ENCODE measurements around the gene ROBO1.

ROBO1 gene

DNA sequence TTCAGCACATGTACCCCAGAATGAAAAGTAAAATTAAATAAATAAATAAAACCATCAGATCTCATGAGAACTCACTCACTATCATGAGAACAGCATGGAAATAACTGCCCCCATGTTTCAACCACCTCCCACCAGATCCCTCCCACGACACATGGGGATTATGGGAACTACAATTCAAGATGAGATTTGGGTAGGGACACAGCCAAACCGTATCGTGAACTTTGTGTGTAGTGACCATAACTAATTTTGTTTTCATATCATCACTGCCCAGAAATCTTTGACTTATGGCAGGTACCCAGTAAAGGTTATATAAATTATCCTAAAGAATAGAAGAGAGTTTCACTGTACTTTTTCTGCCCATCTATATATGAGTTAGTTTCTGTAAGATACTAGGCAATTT, 766.5 kb downstream of the ROBO1 start:
- Mint-ChIP-seq H3K9me3 (peaks cover 11% of the 10 kb centered on the region), H3K36me3 (no peaks in the 10 kb centered on the region), H3K27ac (no peak overlapping the region), H3K4me1 (no peaks in the 10 kb centered on the region), H3K27me3 (no peaks in the 10 kb centered on the region), H3K4me3 (no peak overlapping the region)

DNA sequence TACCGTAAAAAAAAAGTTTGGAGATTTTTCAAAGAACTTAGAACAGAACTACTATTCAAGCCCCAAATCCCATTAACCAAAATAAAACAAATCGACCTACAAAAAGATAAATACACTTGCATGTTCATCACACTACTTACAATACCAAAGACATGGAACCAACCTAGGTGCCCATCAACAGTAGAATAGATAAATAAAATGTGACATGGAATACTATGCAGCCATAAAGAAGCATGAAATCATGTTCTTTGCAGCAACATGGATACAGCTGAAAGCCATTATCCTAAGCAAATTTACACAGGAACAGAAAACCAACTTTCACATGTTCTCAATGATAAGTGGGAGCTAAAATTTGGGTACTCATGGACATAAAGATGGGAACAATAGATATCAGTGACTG, 768.7 kb downstream of the ROBO1 start:
- Mint-ChIP-seq H3K27me3 (no peaks in the 10 kb centered on the region), H3K9me3 (peaks cover 12% of the 10 kb centered on the region), H3K27ac (no peak overlapping the region), H3K36me3 (no peaks in the 10 kb centered on the region), H3K4me1 (no peaks in the 10 kb centered on the region), H3K4me3 (no peak overlapping the region)

GRCh38 chr3:78995087-78995486, 772.7 kb downstream of the ROBO1 start:
- H3K27me3 Mint-ChIP-seq = no peaks in the 10 kb centered on the region
- no peaks in the 10 kb centered on the region for H3K36me3 Mint-ChIP-seq
- H3K9me3 Mint-ChIP-seq = peaks cover 12% of the 10 kb centered on the region
- no peak overlapping the region for H3K4me3 Mint-ChIP-seq
- no peak overlapping the region for H3K27ac Mint-ChIP-seq
- H3K4me1 Mint-ChIP-seq = no peaks in the 10 kb centered on the region

DNA sequence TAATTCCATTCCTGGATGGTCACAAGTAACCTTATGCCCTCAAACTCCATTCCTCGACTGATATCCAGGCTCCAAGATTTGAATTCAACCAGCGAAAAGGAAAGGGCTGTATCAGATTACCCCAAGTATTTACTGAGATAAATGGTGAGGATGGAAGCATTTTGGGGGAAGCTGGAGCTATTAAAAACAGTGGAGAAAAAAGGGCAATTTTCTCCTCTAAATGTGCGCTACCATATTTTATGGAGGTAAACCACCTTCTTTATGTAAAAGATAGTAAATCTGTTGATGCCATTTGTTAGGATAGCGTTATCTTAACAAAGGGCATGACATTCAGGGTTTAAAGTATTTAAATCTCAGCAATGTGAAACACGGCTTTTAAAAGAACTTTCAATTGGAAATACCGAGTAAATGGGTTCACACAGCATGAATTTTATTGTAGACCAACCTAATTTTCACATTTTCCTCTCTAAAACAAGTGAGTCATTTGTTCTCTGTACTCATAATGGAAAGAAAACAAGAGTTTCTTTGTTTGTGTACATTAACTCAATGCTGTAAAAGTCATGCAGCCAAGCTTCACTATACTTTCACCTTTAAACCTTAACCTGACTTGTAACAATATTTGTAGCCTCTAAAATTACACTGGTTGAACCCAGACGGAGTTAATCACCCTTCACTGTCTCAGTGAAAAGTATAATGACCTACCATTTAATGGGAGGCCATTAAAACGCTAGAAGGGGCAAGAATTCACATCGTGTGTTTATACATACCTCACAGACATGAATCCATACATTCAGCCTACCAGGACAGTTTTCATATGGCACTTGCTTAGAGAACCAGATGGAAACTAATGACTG, 773.4 kb downstream of the ROBO1 start:
- Mint-ChIP-seq H3K27ac (no peak overlapping the region), H3K4me3 (no peak overlapping the region), H3K9me3 (peaks cover 12% of the 10 kb centered on the region), H3K36me3 (no peaks in the 10 kb centered on the region), H3K4me1 (no peaks in the 10 kb centered on the region), H3K27me3 (no peaks in the 10 kb centered on the region)

- Mint-ChIP-seq H3K36me3 (no peaks in the 10 kb centered on the region), H3K4me1 (no peaks in the 10 kb centered on the region), H3K27ac (no peak overlapping the region), H3K9me3 (peaks cover 8% of the 10 kb centered on the region), H3K4me3 (no peak overlapping the region), H3K27me3 (no peaks in the 10 kb centered on the region)
These were observed 774.4 kb downstream of the ROBO1 start for GRCh38 chr3:78993375-78993774.

GRCh38 chr3:78992830-78993229, 775.0 kb downstream of the ROBO1 start:
- Mint-ChIP-seq H3K27me3 (no peaks in the 10 kb centered on the region), H3K36me3 (no peaks in the 10 kb centered on the region), H3K27ac (no peak overlapping the region), H3K4me1 (no peaks in the 10 kb centered on the region), H3K4me3 (no peak overlapping the region), H3K9me3 (peaks cover 8% of the 10 kb centered on the region)

DNA sequence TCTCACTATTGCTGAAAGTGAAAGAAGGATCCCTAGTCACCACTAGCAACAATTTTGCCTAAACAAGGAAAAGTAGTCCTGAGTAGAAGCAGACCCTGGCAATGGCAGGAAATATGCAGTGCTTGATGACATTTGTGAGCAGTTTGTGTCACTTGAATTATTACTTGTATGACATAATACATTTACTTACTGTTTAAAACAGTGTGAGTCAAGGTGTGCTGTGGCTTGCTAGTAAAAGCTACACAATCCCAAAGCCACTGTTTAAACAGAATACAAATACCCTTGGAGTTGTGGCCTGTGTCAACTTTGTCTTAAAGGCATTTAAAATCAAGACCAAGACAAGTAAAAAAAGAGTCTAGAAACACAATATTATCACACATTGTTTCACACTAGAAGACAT, 775.4 kb downstream of the ROBO1 start:
- H3K9me3 Mint-ChIP-seq = peaks cover 8% of the 10 kb centered on the region
- H3K27ac Mint-ChIP-seq = no peak overlapping the region
- H3K4me1 Mint-ChIP-seq = no peaks in the 10 kb centered on the region
- no peaks in the 10 kb centered on the region for H3K27me3 Mint-ChIP-seq
- H3K4me3 Mint-ChIP-seq = no peak overlapping the region
- no peaks in the 10 kb centered on the region for H3K36me3 Mint-ChIP-seq

GRCh38 chr3:78991656-78992055, 776.1 kb downstream of the ROBO1 start:
- Mint-ChIP-seq H3K4me3 (no peak overlapping the region), H3K4me1 (no peaks in the 10 kb centered on the region), H3K27ac (no peak overlapping the region), H3K9me3 (peaks cover 6% of the 10 kb centered on the region), H3K36me3 (no peaks in the 10 kb centered on the region), H3K27me3 (no peaks in the 10 kb centered on the region)

DNA sequence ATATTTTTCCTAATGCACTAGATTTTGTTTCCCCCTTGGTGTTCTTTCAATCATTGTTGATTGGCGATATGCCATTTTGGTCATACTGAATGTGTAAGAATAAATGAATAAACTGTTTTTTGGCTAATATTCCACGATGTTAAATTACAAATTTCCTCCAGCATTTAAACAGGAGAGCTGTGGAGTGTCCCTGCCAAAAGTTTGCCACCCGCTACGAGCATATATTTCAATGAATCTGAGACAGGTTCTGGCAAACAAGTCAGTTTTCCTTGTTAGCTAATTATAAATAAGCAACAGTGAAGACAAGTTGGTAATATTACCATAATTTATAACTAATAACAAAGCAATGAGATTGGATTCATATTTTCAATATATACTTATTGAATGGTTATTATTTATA, 777.6 kb downstream of the ROBO1 start:
- no peak overlapping the region for H3K4me3 Mint-ChIP-seq
- H3K4me1 Mint-ChIP-seq = no peaks in the 10 kb centered on the region
- H3K9me3 Mint-ChIP-seq = no peaks in the 10 kb centered on the region
- H3K36me3 Mint-ChIP-seq = no peaks in the 10 kb centered on the region
- H3K27ac Mint-ChIP-seq = no peak overlapping the region
- no peaks in the 10 kb centered on the region for H3K27me3 Mint-ChIP-seq

DNA sequence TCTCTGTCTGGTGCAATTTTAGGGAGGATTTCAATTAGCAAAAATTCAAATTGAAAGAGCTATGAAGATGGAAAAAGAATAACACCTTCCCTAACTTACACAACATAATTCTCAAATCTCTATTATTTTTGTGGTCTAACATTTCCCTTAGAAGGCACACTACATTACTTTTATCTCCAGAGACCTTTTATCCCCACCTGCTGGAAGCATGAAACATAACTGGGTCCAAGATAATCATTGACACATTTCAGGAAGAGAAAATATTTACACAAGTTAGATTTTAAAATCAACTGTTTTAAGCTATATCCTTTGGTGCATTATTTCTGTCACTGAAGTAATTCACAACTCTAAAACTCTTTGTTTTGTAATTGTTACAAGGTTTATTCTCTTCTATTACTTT, 779.5 kb downstream of the ROBO1 start:
- no peak overlapping the region for H3K27ac Mint-ChIP-seq
- H3K27me3 Mint-ChIP-seq = no peaks in the 10 kb centered on the region
- H3K4me3 Mint-ChIP-seq = no peak overlapping the region
- H3K36me3 Mint-ChIP-seq = no peaks in the 10 kb centered on the region
- peaks cover 9% of the 10 kb centered on the region for H3K9me3 Mint-ChIP-seq
- no peaks in the 10 kb centered on the region for H3K4me1 Mint-ChIP-seq

DNA sequence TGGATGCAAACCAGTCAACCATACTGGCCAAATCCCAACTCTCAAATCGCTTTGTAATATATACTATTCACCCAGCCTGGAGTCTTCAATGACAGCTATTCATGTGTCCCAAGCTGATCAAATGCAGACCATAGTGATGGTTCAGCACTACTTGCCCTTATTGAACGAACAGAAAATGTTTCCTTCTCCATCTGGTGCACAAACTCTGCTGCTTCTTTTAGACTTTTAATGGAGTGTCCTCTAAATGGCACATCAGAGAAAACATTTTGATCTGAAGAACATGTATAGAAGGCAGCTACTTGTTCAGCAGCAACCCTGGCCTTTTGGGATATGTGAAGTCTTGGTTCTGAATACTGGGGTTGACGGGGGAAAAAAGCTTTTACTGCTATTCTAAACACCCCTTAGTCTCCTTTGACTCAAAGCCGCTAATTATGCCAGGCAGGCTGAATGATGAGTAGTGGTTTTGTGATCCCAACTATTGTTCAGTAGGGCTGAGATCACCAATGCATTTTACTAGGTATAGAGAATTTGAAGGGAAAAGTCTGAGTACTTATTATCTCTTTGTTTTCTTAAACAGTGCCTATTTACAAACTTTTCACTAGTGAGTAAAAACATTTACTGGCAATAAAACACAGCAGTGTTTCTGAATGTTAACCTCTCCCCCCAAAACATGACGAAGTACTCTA, 781.2 kb downstream of the ROBO1 start:
- peaks cover 11% of the 10 kb centered on the region for H3K9me3 Mint-ChIP-seq
- no peaks in the 10 kb centered on the region for H3K36me3 Mint-ChIP-seq
- no peak overlapping the region for H3K4me3 Mint-ChIP-seq
- no peaks in the 10 kb centered on the region for H3K27me3 Mint-ChIP-seq
- H3K4me1 Mint-ChIP-seq = no peaks in the 10 kb centered on the region
- no peak overlapping the region for H3K27ac Mint-ChIP-seq

DNA sequence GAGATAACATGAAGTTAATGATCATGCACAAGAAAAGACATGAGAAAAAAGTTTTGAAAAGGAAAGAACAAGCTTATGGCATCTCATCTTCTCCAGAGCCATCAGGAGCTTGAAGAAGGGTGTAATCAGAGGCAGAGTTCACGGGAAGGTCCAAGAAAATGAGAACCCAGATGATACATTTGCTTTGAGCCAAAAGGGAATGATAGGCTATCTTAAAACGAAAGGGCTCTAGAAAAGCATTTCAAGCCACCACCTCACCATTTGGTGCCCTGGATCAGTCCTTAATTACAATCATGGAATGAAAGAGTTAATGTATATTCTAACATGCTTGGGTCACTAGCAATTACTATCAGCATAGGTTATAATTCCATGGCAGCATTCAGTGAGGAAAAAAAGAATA, 781.8 kb downstream of the ROBO1 start:
- H3K27me3 Mint-ChIP-seq = no peaks in the 10 kb centered on the region
- no peak overlapping the region for H3K27ac Mint-ChIP-seq
- no peaks in the 10 kb centered on the region for H3K4me1 Mint-ChIP-seq
- peaks cover 11% of the 10 kb centered on the region for H3K9me3 Mint-ChIP-seq
- H3K4me3 Mint-ChIP-seq = no peak overlapping the region
- no peaks in the 10 kb centered on the region for H3K36me3 Mint-ChIP-seq

- peaks cover 7% of the 10 kb centered on the region for H3K9me3 Mint-ChIP-seq
- no peak overlapping the region for H3K27ac Mint-ChIP-seq
- no peaks in the 10 kb centered on the region for H3K4me1 Mint-ChIP-seq
- H3K27me3 Mint-ChIP-seq = no peaks in the 10 kb centered on the region
- H3K4me3 Mint-ChIP-seq = no peak overlapping the region
- no peaks in the 10 kb centered on the region for H3K36me3 Mint-ChIP-seq
These were observed 788.8 kb downstream of the ROBO1 start for GRCh38 chr3:78979028-78979427.

DNA sequence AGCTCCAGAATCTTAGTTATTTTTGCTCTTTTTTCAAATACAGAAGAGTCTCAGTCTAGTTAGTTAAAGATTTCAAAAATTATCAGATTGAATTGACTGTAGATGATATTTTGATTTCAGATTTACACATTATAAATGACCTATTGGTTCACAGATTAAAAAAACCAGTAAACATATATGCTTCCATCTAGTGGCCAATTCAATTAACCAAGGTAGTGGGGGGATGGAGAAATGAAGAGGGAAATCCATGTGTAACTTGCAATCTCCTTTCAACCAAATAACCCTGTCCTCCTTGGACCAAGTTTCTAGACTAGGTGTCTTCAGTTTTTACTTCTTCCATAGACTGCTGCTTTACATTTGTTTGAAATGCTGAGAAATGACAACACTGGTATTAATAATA, 789.8 kb downstream of the ROBO1 start:
- Mint-ChIP-seq H3K27me3 (no peaks in the 10 kb centered on the region), H3K27ac (no peak overlapping the region), H3K9me3 (no peaks in the 10 kb centered on the region), H3K4me1 (no peaks in the 10 kb centered on the region), H3K36me3 (no peaks in the 10 kb centered on the region), H3K4me3 (no peak overlapping the region)

GRCh38 chr3:78977073-78977472, 790.7 kb downstream of the ROBO1 start:
- Mint-ChIP-seq H3K36me3 (no peaks in the 10 kb centered on the region), H3K9me3 (no peaks in the 10 kb centered on the region), H3K27ac (no peak overlapping the region), H3K4me1 (no peaks in the 10 kb centered on the region), H3K4me3 (no peak overlapping the region), H3K27me3 (no peaks in the 10 kb centered on the region)

GRCh38 chr3:78976200-78976599, 791.6 kb downstream of the ROBO1 start:
- H3K27ac Mint-ChIP-seq = no peak overlapping the region
- no peaks in the 10 kb centered on the region for H3K36me3 Mint-ChIP-seq
- no peaks in the 10 kb centered on the region for H3K4me1 Mint-ChIP-seq
- no peak overlapping the region for H3K4me3 Mint-ChIP-seq
- H3K9me3 Mint-ChIP-seq = no peaks in the 10 kb centered on the region
- H3K27me3 Mint-ChIP-seq = no peaks in the 10 kb centered on the region

Data from activated naive CD4-positive, alpha-beta T cell treated with anti-CD3 and anti-CD28 coated beads, Interleukin-2, amount 50 U/mL, for 24 hours (primary cell).